ENCODE data around the gene FHAD1.

GRCh38 chr1:15233689-15234088 lies 13.3 kb upstream of the FHAD1 start:
- no peak for TF ChIP-seq POLR2AphosphoS5 (IDR thresholded peaks at IDR 0.05; ENCODE audit: insufficient read depth, low read depth, low read length)
- TF ChIP-seq CTCF (IDR thresholded peaks at IDR 0.05; ENCODE audit: extremely low read depth in 1 of 2, insufficient read depth in 1 of 2, low read depth in 1 of 2, low read length in 2 of 2), result no peak
- no peak for TF ChIP-seq POLR2A (IDR thresholded peaks at IDR 0.05; ENCODE audit: low read depth, low read length)
- TF ChIP-seq EZH2 (IDR thresholded peaks at IDR 0.05; ENCODE audit: borderline replicate concordance, low read depth, low read length, severe bottlenecking), result no peak
- TF ChIP-seq MAX (IDR thresholded peaks at IDR 0.05; ENCODE audit: insufficient read depth, insufficient read length), result no peak
- no peak for TF ChIP-seq JUN (IDR thresholded peaks at IDR 0.05; ENCODE audit: borderline replicate concordance, insufficient read depth, insufficient read length, low read depth)

All from endothelial cell of umbilical vein (primary cell).